GM20000 (cell line): Measurements from ENCODE around the gene BNC2.

ENCODE experiments used
- DNase-seq: peaks from one replicate; pipeline ENCODE4 v3.0.0; 2012; ENCODE audit warnings: low spot score
- TF ChIP-seq, protein P1 (sequence below): IDR thresholded peaks from 2 replicates; pipeline ENCODE4 v1.5.1; 2012; ENCODE audit warnings: mild to moderate bottlenecking, control low read depth; ENCODE audit errors: extremely low read depth, missing control alignments

BNC2 gene

DNA sequence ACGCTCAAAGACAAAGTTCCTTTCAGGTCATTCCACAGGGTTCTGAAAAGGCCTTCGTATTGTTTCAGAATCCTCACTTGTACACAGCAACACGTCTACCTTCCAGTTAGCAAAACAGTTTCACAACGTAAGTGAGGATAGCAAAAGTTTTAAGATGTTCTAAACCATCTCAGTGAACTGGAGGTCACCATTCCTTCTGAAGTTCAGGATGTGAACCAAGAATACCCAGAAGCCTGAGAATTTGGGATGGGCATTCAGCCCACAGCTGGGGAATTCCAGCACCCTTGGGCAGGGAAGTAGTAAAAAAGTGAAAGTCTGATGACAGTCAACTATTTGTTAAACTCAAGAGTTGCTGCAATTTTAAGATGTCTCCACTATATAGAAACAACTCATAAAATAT lies 224.5 kb downstream of the BNC2 start:
- no peak for DNase-seq

DNA sequence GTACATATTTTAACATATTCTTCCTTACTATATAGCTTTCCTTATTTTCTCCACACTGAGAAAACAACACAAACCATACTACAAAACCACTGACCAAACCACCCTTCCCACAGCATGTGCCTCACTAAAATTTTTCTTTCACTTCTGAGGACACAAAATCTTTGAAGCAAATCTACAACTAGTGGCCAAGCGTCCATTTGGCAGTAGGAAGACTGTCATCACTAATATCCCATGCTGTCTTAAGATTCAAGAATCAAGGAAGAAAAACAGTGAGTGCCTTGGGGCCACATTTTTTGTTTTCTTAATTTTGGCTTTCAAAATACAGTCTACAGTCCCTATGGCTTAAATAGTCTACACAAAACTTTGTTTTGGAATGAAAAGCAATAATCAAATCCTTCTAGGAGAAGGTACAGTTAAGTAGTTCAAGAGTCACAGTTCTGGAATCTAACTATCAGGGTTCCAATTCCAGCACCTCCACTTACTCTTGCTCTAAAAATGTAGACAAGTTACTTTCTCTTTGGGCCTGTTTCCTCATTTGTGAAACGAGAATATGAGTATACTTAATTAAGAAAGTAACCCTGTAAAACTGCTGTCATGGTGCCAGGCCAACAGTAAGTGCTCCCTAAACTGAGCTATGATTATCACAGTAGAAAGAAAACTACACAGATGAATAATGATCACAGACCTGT lies 227.9 kb downstream of the BNC2 start:
- no peak for DNase-seq
- TF ChIP-seq, protein P1, sequence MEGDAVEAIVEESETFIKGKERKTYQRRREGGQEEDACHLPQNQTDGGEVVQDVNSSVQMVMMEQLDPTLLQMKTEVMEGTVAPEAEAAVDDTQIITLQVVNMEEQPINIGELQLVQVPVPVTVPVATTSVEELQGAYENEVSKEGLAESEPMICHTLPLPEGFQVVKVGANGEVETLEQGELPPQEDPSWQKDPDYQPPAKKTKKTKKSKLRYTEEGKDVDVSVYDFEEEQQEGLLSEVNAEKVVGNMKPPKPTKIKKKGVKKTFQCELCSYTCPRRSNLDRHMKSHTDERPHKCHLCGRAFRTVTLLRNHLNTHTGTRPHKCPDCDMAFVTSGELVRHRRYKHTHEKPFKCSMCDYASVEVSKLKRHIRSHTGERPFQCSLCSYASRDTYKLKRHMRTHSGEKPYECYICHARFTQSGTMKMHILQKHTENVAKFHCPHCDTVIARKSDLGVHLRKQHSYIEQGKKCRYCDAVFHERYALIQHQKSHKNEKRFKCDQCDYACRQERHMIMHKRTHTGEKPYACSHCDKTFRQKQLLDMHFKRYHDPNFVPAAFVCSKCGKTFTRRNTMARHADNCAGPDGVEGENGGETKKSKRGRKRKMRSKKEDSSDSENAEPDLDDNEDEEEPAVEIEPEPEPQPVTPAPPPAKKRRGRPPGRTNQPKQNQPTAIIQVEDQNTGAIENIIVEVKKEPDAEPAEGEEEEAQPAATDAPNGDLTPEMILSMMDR = no peak

More for the DNA sequence above, 224.5 kb downstream of the BNC2 start:
- TF ChIP-seq, protein P1 = no peak

DNA sequence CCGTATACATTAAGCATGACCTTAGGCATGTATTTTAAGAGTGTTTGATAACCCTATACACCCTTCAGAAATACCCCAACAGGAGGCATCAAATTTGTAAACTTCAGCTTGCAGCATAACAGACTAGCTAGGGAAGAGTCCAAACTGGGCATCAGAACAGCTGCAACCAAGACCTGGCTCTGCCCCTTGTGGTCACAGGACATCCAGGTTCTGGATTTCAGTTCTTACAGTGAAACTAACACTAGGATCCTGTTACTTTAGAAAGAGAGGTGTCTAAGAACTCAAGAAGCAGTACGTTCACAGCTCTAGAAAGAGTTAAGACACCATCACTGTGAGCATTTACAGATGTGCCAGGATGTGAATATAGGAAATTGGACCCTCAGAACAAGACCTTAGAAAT lies 229.8 kb downstream of the BNC2 start:
- TF ChIP-seq, protein P1 = no peak
- DNase-seq = no peak

DNA sequence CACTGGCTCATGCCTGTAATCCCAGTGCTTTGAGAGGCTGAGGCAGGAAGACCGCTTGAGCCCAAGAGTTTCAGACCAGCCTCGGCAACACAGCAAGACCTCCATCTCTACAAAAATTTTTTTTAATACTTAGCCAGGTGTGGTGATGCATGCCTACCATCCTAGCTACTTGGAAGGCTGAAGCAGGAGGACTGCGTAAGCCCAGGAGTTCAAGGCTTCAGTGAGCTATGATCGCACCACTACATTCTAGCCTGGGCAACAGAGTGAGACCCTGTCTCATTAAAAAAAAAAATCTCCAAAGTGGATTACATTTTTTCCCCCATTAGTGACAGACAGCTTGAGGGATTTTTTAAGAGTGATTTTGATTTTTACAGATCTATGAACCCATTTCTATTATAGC lies 230.8 kb downstream of the BNC2 start:
- DNase-seq = no peak
- TF ChIP-seq, protein P1 = no peak

DNA sequence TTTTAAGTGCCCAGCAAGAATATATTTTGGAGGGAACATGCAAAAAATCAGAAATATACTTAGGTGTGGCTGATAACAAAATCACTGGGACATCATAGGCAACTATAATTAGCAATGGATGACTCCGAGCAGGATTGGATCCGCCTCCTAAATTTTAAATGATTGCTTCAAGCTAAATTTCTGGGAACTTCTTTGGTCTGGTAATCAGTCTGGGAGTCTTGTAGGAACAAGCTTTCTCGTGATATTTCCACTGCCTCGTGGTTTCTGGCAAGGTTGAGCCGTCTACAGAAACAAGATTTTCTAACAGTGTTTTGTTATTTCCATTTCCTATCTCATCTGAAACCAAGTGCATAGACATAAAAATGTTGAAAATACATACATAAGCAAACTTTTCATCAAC lies 232.6 kb downstream of the BNC2 start:
- TF ChIP-seq, protein P1 = no peak
- no peak for DNase-seq

DNA sequence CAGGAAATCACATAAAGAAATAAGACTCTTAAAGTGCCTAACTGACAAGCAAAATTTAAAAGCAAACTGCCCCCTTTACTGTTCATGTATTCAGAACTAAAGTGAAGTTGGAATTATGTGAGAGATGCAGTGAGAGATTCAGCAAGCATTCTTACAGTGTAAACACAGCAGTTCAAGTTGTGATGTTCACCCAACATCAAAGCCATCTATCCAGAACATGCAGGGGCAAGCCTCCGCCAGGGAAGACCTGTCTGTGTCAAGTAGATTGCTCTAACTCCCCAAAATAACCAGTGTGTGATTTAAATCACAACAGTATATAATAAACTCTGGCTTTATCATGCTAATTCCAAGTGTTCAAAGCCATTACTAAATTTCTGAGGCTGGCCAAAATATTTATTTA lies 233.3 kb downstream of the BNC2 start:
- TF ChIP-seq, protein P1 = no peak
- DNase-seq = no peak

DNA sequence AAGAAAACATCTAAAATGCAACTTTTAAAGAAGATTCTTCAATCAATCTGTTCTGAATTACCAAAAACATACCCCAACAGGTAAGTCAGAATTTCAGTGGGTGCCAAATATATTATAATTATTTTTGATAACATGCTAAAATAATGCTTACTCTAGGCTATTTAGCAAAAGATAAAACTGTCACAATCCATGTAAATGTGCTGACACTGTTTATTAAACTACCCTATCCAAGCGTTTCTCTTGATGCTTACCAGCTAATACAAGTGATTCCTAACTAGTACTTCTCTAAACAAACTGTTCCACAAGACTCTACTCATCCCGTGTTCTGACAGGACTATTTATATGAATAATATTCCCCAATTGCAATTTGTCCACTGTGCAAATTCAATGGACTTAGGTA lies 236.7 kb downstream of the BNC2 start:
- no peak for DNase-seq
- TF ChIP-seq, protein P1 = no peak
